Measurements from ENCODE around the gene ZNF470.

DNA sequence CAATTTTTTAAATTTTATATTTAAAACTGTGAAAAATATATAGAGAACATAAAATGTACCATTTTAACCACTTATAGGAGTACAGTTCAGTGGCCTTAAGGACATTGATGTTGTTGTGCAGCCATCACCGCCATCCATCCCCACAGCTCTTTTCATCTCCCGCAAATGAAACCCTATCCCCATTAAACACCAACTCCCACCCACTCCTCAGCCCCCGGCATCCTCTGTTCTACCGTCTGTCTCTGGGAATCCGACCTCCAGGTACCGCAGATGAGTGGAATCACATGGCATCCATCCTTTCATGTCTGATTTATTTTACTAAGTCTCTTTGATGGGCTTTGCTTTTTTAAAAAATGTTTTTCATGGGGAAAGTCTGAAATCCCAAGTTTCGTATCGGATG lies 51.9 kb downstream of the ZNF470 start:
- no peak for TF ChIP-seq EZH2 (IDR thresholded peaks at IDR 0.05; ENCODE audit: borderline replicate concordance, insufficient read depth, low read depth, low read length, poor library complexity, severe bottlenecking)
- TF ChIP-seq, protein P1, sequence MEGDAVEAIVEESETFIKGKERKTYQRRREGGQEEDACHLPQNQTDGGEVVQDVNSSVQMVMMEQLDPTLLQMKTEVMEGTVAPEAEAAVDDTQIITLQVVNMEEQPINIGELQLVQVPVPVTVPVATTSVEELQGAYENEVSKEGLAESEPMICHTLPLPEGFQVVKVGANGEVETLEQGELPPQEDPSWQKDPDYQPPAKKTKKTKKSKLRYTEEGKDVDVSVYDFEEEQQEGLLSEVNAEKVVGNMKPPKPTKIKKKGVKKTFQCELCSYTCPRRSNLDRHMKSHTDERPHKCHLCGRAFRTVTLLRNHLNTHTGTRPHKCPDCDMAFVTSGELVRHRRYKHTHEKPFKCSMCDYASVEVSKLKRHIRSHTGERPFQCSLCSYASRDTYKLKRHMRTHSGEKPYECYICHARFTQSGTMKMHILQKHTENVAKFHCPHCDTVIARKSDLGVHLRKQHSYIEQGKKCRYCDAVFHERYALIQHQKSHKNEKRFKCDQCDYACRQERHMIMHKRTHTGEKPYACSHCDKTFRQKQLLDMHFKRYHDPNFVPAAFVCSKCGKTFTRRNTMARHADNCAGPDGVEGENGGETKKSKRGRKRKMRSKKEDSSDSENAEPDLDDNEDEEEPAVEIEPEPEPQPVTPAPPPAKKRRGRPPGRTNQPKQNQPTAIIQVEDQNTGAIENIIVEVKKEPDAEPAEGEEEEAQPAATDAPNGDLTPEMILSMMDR (IDR thresholded peaks at IDR 0.05): no peak
